HCT116 (cell line): ENCODE measurements around the gene ZNF165. TPM values are rescaled to one million over a fixed set of nuclear protein-coding genes. Genes with fewer than 3 reads are reported as not detected.

Source experiments
- ATAC-seq: fragments of 200-7000 bp; cut with Tn5 transposase; 2 replicates; pipeline ENCODE4 v1.9.1; 2020; ENCODE audit warnings: mild to moderate bottlenecking, moderate library complexity
- BruUV-seq: library from RNA; stranded (reverse); fragments of 400-500 nt; replicated peaks from 2 replicates; lab custom pipeline; 2021; lab: Mats Ljungman, UMichigan
- CTCF ChIA-PET: fragments of 300-600 bp; sonication (Branson Sonifier 250); formaldehyde crosslinking; loops from one replicate; lab custom pipeline; 2021; ENCODE audit warnings: antibody characterized with exemption; lab: Charles Lee
- POLR2A ChIA-PET: fragments of 300-600, 350-600 bp; sonication (Branson Sonifier 250); formaldehyde crosslinking; loops from one replicate; lab custom pipeline; 2021; ENCODE audit warnings: antibody characterized with exemption; lab: Charles Lee
- RAD21 ChIA-PET, 2 experiments: fragments of 300-600 bp; sonication (Branson Sonifier 250); formaldehyde crosslinking; loops; one replicate each; lab custom pipeline; 2023; ENCODE audit warnings: low total read pairs in 2 of 2; ENCODE audit not compliant: uncharacterized antibody in 2 of 2, unreplicated experiment in 2 of 2, low non-redundant PET in 1 of 2; lab: Charles Lee
- DNase-seq: peaks from one replicate; pipeline ENCODE4 v3.0.0-alpha.2; 2010; ENCODE audit warnings: low read depth, low spot score
- H2AFZ ChIP-seq: fragments of 200-600 bp; shearing (Covaris generic), sonication (generic); 2 replicates; pipeline ENCODE4 v1.6.1; 2017; ENCODE audit warnings: low read depth, mixed run types, mixed read lengths, antibody characterized with exemption, low read length; ENCODE audit not compliant: poor library complexity, severe bottlenecking
- H3K27ac ChIP-seq: 2 replicates; pipeline ENCODE4 v1.5.1; 2012; ENCODE audit warnings: low read depth, low read length
- H3K27me3 ChIP-seq: fragments of 200-600 bp; sonication (generic); 2 replicates; pipeline ENCODE4 v1.6.1; 2016; ENCODE audit warnings: mixed run types, low read length, mixed read lengths; ENCODE audit not compliant: insufficient read depth
- H3K36me3 ChIP-seq, 2 experiments: fragments of 200-500 bp in 1 of 2; fragments of 200-600 bp in 1 of 2; sonication (Bioruptor generic) in 1 of 2; sonication (generic) in 1 of 2; 2 replicates each; pipeline versions ENCODE4 v1.5.1 to v1.6.1; 2014 to 2016; ENCODE audit warnings: low read length in 2 of 2, inconsistent platforms in 1 of 2, mixed read lengths in 1 of 2, mixed run types in 1 of 2; ENCODE audit not compliant: insufficient read depth in 2 of 2, control insufficient read depth in 1 of 2
- H3K4me1 ChIP-seq, 2 experiments: fragments of 200-600 bp in 1 of 2; sonication (generic) in 1 of 2; 2 replicates each; pipeline versions ENCODE4 v1.5.1 to v1.6.1; 2012 to 2017; ENCODE audit warnings: low read length in 2 of 2, inconsistent platforms in 1 of 2, mild to moderate bottlenecking in 1 of 2, mixed read lengths in 1 of 2, mixed run types in 1 of 2, moderate library complexity in 1 of 2; ENCODE audit not compliant: insufficient read depth in 2 of 2, control insufficient read depth in 1 of 2
- H3K4me2 ChIP-seq: fragments of 200-600 bp; sonication (generic); 2 replicates; pipeline ENCODE4 v1.6.1; 2017; ENCODE audit warnings: mixed run types, low read length, mixed read lengths
- H3K4me3 ChIP-seq, 2 experiments: fragments of 200-600 bp in 1 of 2; sonication (generic) in 1 of 2; replicated peaks in 1 of 2; 2 replicates each; pipeline ENCODE4 v1.5.1; 2011 to 2016; ENCODE audit warnings: low read length in 2 of 2, control low read depth in 1 of 2, low read depth in 1 of 2, mild to moderate bottlenecking in 1 of 2, mixed read lengths in 1 of 2, mixed run types in 1 of 2
- H3K79me2 ChIP-seq: fragments of 200-600 bp; sonication (generic); 2 replicates; pipeline ENCODE4 v1.6.1; 2017; ENCODE audit warnings: mild to moderate bottlenecking, mixed run types, low read length, moderate library complexity, mixed read lengths; ENCODE audit not compliant: insufficient read depth
- H3K9ac ChIP-seq: fragments of 200-600 bp; sonication (generic); 2 replicates; pipeline ENCODE4 v1.6.1; 2016; ENCODE audit warnings: low read length, mixed read lengths
- H3K9me2 ChIP-seq: fragments of 200-600 bp; sonication (generic), shearing (Covaris generic); 2 replicates; pipeline ENCODE4 v1.6.1; 2017; ENCODE audit warnings: mixed run types, mild to moderate bottlenecking, moderate library complexity; ENCODE audit not compliant: insufficient read depth
- H3K9me3 ChIP-seq, 2 experiments: fragments of 200-500 bp in 1 of 2; fragments of 200-600 bp in 1 of 2; sonication (Bioruptor generic) in 1 of 2; sonication (generic) in 1 of 2; 2 replicates each; pipeline ENCODE4 v1.6.1; 2014 to 2017; ENCODE audit warnings: low read length in 2 of 2, mixed read lengths in 2 of 2, inconsistent platforms in 1 of 2, low read depth in 1 of 2, mild to moderate bottlenecking in 1 of 2, mixed run types in 1 of 2, moderate library complexity in 1 of 2; ENCODE audit not compliant: control insufficient read depth in 1 of 2, insufficient read depth in 1 of 2
- H4K20me1 ChIP-seq: fragments of 200-600 bp; sonication (generic), shearing (Covaris generic); 2 replicates; pipeline ENCODE4 v1.6.1; 2017; ENCODE audit warnings: mixed run types, mild to moderate bottlenecking, moderate library complexity; ENCODE audit not compliant: insufficient read depth
- ATF3 ChIP-seq: IDR thresholded peaks from 2 replicates; pipeline ENCODE4 v1.6.1; 2012
- CBX3 ChIP-seq: IDR thresholded peaks from 2 replicates; pipeline ENCODE4 v1.6.1; 2012; ENCODE audit warnings: low read depth
- CEBPB ChIP-seq: IDR thresholded peaks from 2 replicates; pipeline ENCODE4 v1.6.1; 2012; ENCODE audit warnings: low read depth
- CTCF ChIP-seq, 3 experiments: fragments of 200-600 bp in 1 of 3; sonication (generic) in 1 of 3; IDR thresholded peaks in 2 of 3; conservative IDR thresholded peaks in 1 of 3; 2 replicates each; pipeline ENCODE4 v1.5.1; 2012 to 2017; ENCODE audit warnings: low read depth in 2 of 3, low read length in 2 of 3, antibody characterized with exemption in 1 of 3, borderline replicate concordance in 1 of 3, control low read depth in 1 of 3, mild to moderate bottlenecking in 1 of 3, mixed read lengths in 1 of 3, mixed run types in 1 of 3, moderate library complexity in 1 of 3; ENCODE audit not compliant: insufficient read depth in 1 of 3
- EGR1 ChIP-seq: IDR thresholded peaks from 2 replicates; pipeline ENCODE4 v1.6.1; 2012; ENCODE audit warnings: low read depth
- ELF1 ChIP-seq: IDR thresholded peaks from 2 replicates; pipeline ENCODE4 v1.6.1; 2012; ENCODE audit warnings: low read depth, borderline replicate concordance
- EZH2 ChIP-seq: fragments of 200-600 bp; sonication (generic); IDR thresholded peaks from 2 replicates; pipeline ENCODE4 v1.6.1; 2017; ENCODE audit warnings: antibody characterized with exemption, mixed run types
- EZH2phosphoT487 ChIP-seq: fragments of 200-600 bp; IDR thresholded peaks from 2 replicates; pipeline ENCODE4 v1.6.1; 2018; ENCODE audit warnings: antibody characterized with exemption, borderline replicate concordance
- FOSL1 ChIP-seq: IDR thresholded peaks from 2 replicates; pipeline ENCODE4 v1.6.1; 2012; ENCODE audit warnings: low read depth
- JUND ChIP-seq: IDR thresholded peaks from 2 replicates; pipeline ENCODE4 v1.6.1; 2012
- MAX ChIP-seq: IDR thresholded peaks from 2 replicates; pipeline ENCODE4 v1.6.1; 2012
- POLR2AphosphoS5 ChIP-seq: IDR thresholded peaks from 2 replicates; pipeline ENCODE4 v1.6.1; 2011; ENCODE audit warnings: mild to moderate bottlenecking, low read depth, low read length, moderate library complexity
- RAD21 ChIP-seq: IDR thresholded peaks from 2 replicates; pipeline ENCODE4 v1.6.1; 2012; ENCODE audit warnings: low read depth, mild to moderate bottlenecking
- SIN3A ChIP-seq: IDR thresholded peaks from 2 replicates; pipeline ENCODE4 v1.6.1; 2012; ENCODE audit warnings: low read depth
- SP1 ChIP-seq: IDR thresholded peaks from 2 replicates; pipeline ENCODE4 v1.6.1; 2012; ENCODE audit warnings: low read depth
- SRF ChIP-seq: IDR thresholded peaks from 2 replicates; pipeline ENCODE4 v1.6.1; 2012; ENCODE audit warnings: low read depth
- TCF7L2 ChIP-seq: IDR thresholded peaks from 2 replicates; pipeline ENCODE4 v1.7.0; 2011; ENCODE audit warnings: borderline replicate concordance, inconsistent platforms; ENCODE audit not compliant: insufficient read depth, insufficient read length; ENCODE audit errors: extremely low read depth
- YY1 ChIP-seq: IDR thresholded peaks from 2 replicates; pipeline ENCODE4 v1.6.1; 2011; ENCODE audit warnings: low read length, low read depth, moderate library complexity, mild to moderate bottlenecking; ENCODE audit not compliant: insufficient replicate concordance; ENCODE audit errors: extremely low read depth
- ZBTB33 ChIP-seq: IDR thresholded peaks from 2 replicates; pipeline ENCODE4 v1.6.1; 2011; ENCODE audit warnings: mild to moderate bottlenecking, low read length, moderate library complexity; ENCODE audit not compliant: insufficient replicate concordance; ENCODE audit errors: extremely low read depth
- ZNF274 ChIP-seq: fragments of 200-500 bp; sonication (Bioruptor generic); IDR thresholded peaks from 2 replicates; pipeline ENCODE4 v1.6.1; 2014; ENCODE audit warnings: mild to moderate bottlenecking, low read depth, low read length, inconsistent platforms
- intact Hi-C: fragments of 100-400 bp; cut with micrococcal nuclease; formaldehyde crosslinking; loops from 2 replicates; pipeline ENCODE4 v1.10.0; 2022
- total RNA-seq: library from RNA; stranded (reverse); gene quantifications from one replicate; pipeline ENCODE4 v1.2.1, GENCODE V29; 2021; ENCODE audit not compliant: unreplicated experiment

The ZNF165 gene
- total RNA-seq, 1 experiment from 2014 or later = 11.2 TPM

- no peak for DNase-seq
- no peak overlapping the region for H3K4me3 ChIP-seq
- ChIA-PET CTCF (no interaction called here), RAD21 (no interaction called here), POLR2A (no interaction called here)
- BruUV-seq = no TSS peak
- H3K27ac ChIP-seq = no peak overlapping the region
- no peak for ATAC-seq
- H3K9me3 ChIP-seq = peaks cover 9 to 16% of the 10 kb centered on the region in 2 experiments; a peak in 3 of 4 replicates
- H3K9ac ChIP-seq = no peak overlapping the region
- no peaks in the 10 kb centered on the region for H3K9me2 ChIP-seq
- no peaks in the 10 kb centered on the region for H3K27me3 ChIP-seq
- peaks cover 34 to 44% of the 10 kb centered on the region in 2 experiments for H3K36me3 ChIP-seq
- peaks cover 2% of the 10 kb centered on the region; the same call in 1 of the 2 replicates for H3K79me2 ChIP-seq
- H3K4me2 ChIP-seq = no peak overlapping the region
- H3K4me1 ChIP-seq = no peaks in the 10 kb centered on the region
- H4K20me1 ChIP-seq = no peaks in the 10 kb centered on the region
- intact Hi-C loops = no loop called here
- H2AFZ ChIP-seq = no peak overlapping the region
- TF ChIP-seq ZBTB33 (no peak), CEBPB (no peak), RAD21 (no peak), SRF (no peak), POLR2AphosphoS5 (no peak), JUND (no peak), YY1 (no peak), EZH2 (no peak), CTCF (IDR thresholded peaks at IDR 0.05 in 2 of 3, conservative IDR thresholded peaks at IDR 0.05 in 1 of 3; ENCODE audit: borderline replicate concordance in 1 of 3, insufficient read depth in 1 of 3, low read depth in 2 of 3, low read length in 2 of 3) (no peak), FOSL1 (no peak), MAX (no peak), ATF3 (no peak), EGR1 (no peak), CBX3 (no peak), ZNF274 (no peak), SP1 (no peak), ELF1 (no peak), SIN3A (no peak), EZH2phosphoT487 (no peak), TCF7L2 (no peak)
Observed at GRCh38 chr6:28089054-28089453, 8.7 kb downstream of the ZNF165 start.
